Lower lobe of right lung (tissue), 2 donors: Measurements from ENCODE around the gene DLGAP5. TPM values are rescaled to one million over a fixed set of nuclear protein-coding genes. Genes with fewer than 3 reads are reported as not detected.

Experiments used
- ATAC-seq, 2 donors: fragments of 200-7000 bp; cut with Tn5 transposase; one replicate each; pipeline ENCODE4 v1.9.1; 2020 to 2022; ENCODE audit warnings: mild to moderate bottlenecking in 2 of 2, moderate library complexity in 2 of 2
- DNase-seq: peaks from one replicate; pipeline ENCODE4 v3.0.0-alpha.2; 2020
- H3K27ac ChIP-seq: fragments of 200-600 bp; one replicate; pipeline ENCODE4 v1.8.0; 2022
- H3K27me3 ChIP-seq: fragments of 200-600 bp; one replicate; pipeline ENCODE4 v1.8.0; 2022; ENCODE audit warnings: low read depth
- H3K36me3 ChIP-seq: fragments of 200-600 bp; one replicate; pipeline ENCODE4 v1.8.0; 2022; ENCODE audit warnings: mild to moderate bottlenecking
- H3K4me1 ChIP-seq: fragments of 200-600 bp; one replicate; pipeline ENCODE4 v1.8.0; 2022
- H3K4me3 ChIP-seq: fragments of 200-600 bp; one replicate; pipeline ENCODE4 v1.8.0; 2022; ENCODE audit warnings: mild to moderate bottlenecking
- H3K9me3 ChIP-seq: fragments of 200-600 bp; one replicate; pipeline ENCODE4 v1.8.0; 2022
- intact Hi-C: fragments of 100-400 bp; cut with DNase I; formaldehyde crosslinking; loops from one replicate; pipeline ENCODE4 v1.11.0; 2022
- total RNA-seq: library from RNA; stranded (reverse); fragmentation: NEBNext Ultra II Directional; extraction: Animal tissue kit (Norgen Biotek cat#: 25700); gene quantifications from one replicate; pipeline ENCODE4 v1.2.1, GENCODE V29; 2021
- TF ChIP-seq, protein P1 (sequence below): fragments of 200-600 bp; IDR thresholded peaks from one replicate; pipeline ENCODE4 v1.8.0; 2022; ENCODE audit warnings: antibody characterized with exemption, mild to moderate bottlenecking
- donor health status: DM: no; HTN: yes; CAD: no; lungs with severe emphysema.

The DLGAP5 gene
- total RNA-seq, 1 donor from 2014 or later = 0.97 TPM

- Histone ChIP-seq H3K9me3 (no peaks in the 10 kb centered on the region), H3K4me1 (no peaks in the 10 kb centered on the region), H3K27me3 (no peaks in the 10 kb centered on the region), H3K4me3 (no peak overlapping the region), H3K36me3 (no peaks in the 10 kb centered on the region), H3K27ac (no peak overlapping the region)
- TF ChIP-seq, protein P1, sequence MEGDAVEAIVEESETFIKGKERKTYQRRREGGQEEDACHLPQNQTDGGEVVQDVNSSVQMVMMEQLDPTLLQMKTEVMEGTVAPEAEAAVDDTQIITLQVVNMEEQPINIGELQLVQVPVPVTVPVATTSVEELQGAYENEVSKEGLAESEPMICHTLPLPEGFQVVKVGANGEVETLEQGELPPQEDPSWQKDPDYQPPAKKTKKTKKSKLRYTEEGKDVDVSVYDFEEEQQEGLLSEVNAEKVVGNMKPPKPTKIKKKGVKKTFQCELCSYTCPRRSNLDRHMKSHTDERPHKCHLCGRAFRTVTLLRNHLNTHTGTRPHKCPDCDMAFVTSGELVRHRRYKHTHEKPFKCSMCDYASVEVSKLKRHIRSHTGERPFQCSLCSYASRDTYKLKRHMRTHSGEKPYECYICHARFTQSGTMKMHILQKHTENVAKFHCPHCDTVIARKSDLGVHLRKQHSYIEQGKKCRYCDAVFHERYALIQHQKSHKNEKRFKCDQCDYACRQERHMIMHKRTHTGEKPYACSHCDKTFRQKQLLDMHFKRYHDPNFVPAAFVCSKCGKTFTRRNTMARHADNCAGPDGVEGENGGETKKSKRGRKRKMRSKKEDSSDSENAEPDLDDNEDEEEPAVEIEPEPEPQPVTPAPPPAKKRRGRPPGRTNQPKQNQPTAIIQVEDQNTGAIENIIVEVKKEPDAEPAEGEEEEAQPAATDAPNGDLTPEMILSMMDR = no peak
- no peak for DNase-seq
- no peak for ATAC-seq
- intact Hi-C loops = no loop called here
Measured at GRCh38 chr14:55198749-55199148, 7.4 kb upstream of the DLGAP5 start.

GRCh38 chr14:55194656-55195355 lies 3.4 kb upstream of the DLGAP5 start:
- Histone ChIP-seq H3K4me1 (peaks cover 6% of the 10 kb centered on the region), H3K4me3 (no peak overlapping the region), H3K27me3 (no peaks in the 10 kb centered on the region), H3K36me3 (no peaks in the 10 kb centered on the region), H3K27ac (no peak overlapping the region), H3K9me3 (no peaks in the 10 kb centered on the region)
- intact Hi-C loops = no loop called here
- DNase-seq (no peak), ATAC-seq (no peak)
- TF ChIP-seq, protein P1 = no peak

DNA sequence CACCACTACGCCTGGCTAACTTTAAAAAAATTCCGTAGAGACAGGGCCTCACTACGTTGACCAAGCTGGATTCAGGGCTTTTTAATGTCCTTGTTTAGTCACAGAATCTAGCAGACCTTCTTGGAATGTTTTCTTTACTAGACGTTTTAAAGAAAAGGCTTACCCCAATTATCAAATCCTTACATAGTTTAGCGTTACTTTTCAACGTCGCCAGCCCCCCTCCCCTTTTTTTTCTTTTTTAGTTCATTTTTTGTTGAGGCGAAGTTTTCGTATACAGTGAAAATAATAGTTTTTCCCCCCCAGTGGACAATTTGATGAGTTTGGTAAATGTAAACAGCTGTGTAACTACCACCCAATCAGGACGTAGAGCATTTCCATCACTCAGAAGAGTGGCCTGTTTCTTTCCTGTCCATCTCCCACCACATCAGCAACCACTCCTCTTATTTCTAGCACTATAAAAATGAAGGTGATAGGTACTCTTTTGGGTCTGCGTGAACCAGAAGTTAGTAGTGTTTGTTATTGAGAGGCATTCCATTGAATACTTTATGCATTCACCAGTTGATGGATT lies 753 bp upstream of the DLGAP5 start:
- no peak for DNase-seq
- Histone ChIP-seq H3K36me3 (no peaks in the 10 kb centered on the region), H3K27me3 (no peaks in the 10 kb centered on the region), H3K4me3 (peak overlapping the region; percentile 66), H3K4me1 (peaks cover 6% of the 10 kb centered on the region), H3K27ac (peak overlapping the region; percentile 27), H3K9me3 (no peaks in the 10 kb centered on the region)
- TF ChIP-seq, protein P1 = no peak
- no peak for ATAC-seq
- intact Hi-C loops = no loop called here

- Histone ChIP-seq H3K36me3 (no peaks in the 10 kb centered on the region), H3K4me3 (peak overlapping the region; percentile 66), H3K27me3 (no peaks in the 10 kb centered on the region), H3K27ac (no peak overlapping the region), H3K9me3 (no peaks in the 10 kb centered on the region), H3K4me1 (peaks cover 6% of the 10 kb centered on the region)
- TF ChIP-seq, protein P1 = no peak
- no peak for DNase-seq
- ATAC-seq = no peak
- intact Hi-C loops = no loop called here
Measured at GRCh38 chr14:55190906-55191202, 531 bp downstream of the DLGAP5 start.

- ATAC-seq (no peak), DNase-seq (no peak)
- Histone ChIP-seq H3K27ac (no peak overlapping the region), H3K4me3 (no peak overlapping the region), H3K36me3 (no peaks in the 10 kb centered on the region), H3K27me3 (no peaks in the 10 kb centered on the region), H3K4me1 (peaks cover 6% of the 10 kb centered on the region), H3K9me3 (no peaks in the 10 kb centered on the region)
- intact Hi-C loops = no loop called here
- TF ChIP-seq, protein P1 = no peak
Measured at GRCh38 chr14:55188686-55189295, 2.6 kb downstream of the DLGAP5 start.
